NCI-H460 (cell line): ENCODE results near the gene COX17. TPM values are rescaled to one million over a fixed set of nuclear protein-coding genes. Genes with fewer than 3 reads are reported as not detected.

ENCODE experiments used
- DNase-seq: peaks from one replicate; pipeline ENCODE4 v3.0.0-alpha.2; 2016; ENCODE audit warnings: low read depth; ENCODE audit errors: extremely low read depth
- total RNA-seq: library from RNA; depleted of rRNA; stranded (reverse); fragments of >200 nt; shearing (Covaris generic); gene quantifications from 2 replicates; pipeline ENCODE4 v1.2.3, GENCODE V29; 2014

Gene COX17
- total RNA-seq, 1 experiment from 2014 or later, result 39.9 TPM

- DNase-seq, result no peak
These were observed 30.0 kb downstream of the COX17 start for GRCh38 chr3:119647171-119647570.

DNA sequence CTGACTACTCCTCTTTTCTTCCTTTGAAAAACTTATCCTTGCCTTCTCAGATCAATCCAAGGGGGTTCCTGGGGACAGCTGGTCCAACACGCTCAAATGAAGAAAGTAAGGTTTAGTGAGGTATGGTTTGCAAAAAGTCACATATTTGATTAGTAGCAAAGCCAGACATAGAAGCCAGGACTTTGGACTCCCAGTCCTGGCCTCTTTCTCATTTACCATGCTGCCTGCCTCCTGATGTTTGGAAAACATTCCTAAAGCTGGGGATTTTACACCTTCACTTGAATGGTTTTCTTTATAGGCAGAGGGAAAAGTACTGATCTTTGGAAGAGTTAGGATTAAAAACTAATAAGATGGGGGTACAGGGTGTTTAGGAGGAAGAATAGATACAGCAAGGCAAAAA lies 31.4 kb downstream of the COX17 start:
- DNase-seq, result no peak

GRCh38 chr3:119644481-119644880 lies 32.7 kb downstream of the COX17 start:
- no peak for DNase-seq

- DNase-seq, result no peak
These were observed 33.7 kb downstream of the COX17 start for GRCh38 chr3:119643528-119643927.

GRCh38 chr3:119642746-119643473 lies 34.3 kb downstream of the COX17 start:
- DNase-seq, result no peak

- DNase-seq, result no peak
These were observed 35.8 kb downstream of the COX17 start for GRCh38 chr3:119641416-119641815.

- no peak for DNase-seq
These were observed 37.5 kb downstream of the COX17 start for GRCh38 chr3:119639494-119640350.

DNA sequence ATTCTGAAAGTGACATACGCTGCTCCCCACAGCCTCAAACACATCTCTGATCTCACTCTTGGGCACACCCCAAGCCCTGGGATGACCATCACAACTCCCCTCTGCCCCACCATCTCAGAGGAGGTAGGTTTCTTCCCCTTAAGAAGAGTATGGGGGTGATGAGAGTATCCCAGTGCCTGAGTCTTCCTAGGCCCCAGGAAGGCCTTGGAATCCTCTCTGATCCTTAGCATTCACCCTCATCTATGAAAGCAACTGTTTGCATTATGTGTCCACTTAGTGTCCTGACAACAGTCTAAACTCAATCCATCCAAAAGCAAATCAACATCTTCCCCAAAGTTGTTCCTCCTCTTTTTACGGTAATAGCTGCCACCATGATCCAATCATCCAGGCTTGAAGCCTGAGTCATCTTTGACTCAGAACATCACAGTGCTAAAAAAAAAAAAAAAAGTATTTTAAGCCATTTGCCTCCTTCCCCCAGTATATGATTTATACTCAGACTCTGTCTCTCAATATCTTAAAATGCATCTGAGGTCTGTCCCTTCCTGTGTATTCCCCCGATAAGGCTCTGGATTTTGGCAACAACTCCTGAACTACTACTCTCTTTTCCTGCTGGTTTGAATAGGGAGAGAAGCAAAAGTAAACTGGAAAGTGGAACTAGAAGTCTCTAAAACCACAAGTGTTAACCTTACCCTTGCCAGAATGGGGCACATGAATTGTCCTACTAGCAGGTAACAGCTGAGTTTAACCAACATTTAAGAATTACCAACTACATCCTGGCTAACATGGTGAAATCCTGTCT lies 39.3 kb downstream of the COX17 start:
- no peak for DNase-seq

GRCh38 chr3:119636891-119637611 lies 40.2 kb downstream of the COX17 start:
- no peak for DNase-seq

DNA sequence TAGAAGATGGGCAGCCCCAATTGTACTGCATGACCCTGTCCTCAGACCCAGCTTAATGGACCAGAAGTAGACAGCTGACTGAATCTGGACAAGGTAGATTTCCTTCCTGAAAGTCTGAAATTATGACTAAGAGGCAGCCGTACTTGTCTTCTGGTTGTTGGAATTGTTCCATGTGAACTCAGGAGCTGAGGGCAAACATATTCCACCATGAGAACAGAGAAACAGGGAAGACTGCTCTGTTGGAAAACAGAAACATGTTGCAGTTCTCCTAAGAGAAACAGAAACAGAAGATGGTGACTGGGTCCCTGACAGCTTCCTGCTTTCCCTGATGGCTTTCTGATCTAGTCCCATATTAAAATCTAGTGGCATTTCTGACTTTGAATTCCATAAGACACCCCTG lies 41.0 kb downstream of the COX17 start:
- no peak for DNase-seq

DNA sequence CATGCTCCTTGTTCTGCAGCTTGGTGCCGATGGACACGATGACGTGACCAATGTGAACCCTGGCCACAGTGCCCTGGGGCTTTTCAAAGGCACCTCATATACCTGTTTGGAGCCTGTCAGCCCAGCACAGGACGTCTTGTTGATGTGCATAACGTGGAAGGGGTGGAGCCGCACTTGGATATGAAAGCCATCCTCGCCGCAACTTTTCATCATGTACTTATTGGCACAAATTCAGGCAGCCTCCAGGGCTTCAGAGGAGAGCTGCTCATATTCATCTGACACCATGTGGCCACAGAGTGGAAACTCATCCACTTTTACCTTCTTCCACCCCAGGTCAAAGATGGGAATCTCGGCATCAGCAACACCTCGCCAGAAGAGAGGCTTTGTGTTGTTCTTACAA lies 41.5 kb downstream of the COX17 start:
- DNase-seq, result no peak

- no peak for DNase-seq
These were observed 44.4 kb downstream of the COX17 start for GRCh38 chr3:119632829-119633228.

GRCh38 chr3:119632216-119632615 lies 45.0 kb downstream of the COX17 start:
- DNase-seq, result no peak

DNA sequence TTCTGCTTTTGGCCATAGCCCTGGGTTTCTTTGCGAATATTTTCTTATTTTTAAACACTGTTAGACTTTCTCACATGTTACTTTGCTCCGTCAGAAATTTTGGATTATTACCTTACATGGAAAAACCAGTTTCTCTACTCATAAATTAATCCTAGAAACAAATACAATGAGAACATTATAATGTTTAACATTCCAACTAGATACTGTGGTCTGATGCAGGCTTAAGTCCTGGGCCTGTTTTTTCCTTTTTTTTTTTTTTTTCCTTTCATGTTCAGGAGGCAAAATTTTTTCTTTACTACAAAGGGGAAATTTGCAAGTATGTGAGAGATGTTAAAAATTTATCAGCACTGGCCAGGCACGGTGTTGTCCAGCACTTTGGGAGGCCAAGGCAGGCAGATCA lies 45.7 kb downstream of the COX17 start:
- DNase-seq, result no peak

DNA sequence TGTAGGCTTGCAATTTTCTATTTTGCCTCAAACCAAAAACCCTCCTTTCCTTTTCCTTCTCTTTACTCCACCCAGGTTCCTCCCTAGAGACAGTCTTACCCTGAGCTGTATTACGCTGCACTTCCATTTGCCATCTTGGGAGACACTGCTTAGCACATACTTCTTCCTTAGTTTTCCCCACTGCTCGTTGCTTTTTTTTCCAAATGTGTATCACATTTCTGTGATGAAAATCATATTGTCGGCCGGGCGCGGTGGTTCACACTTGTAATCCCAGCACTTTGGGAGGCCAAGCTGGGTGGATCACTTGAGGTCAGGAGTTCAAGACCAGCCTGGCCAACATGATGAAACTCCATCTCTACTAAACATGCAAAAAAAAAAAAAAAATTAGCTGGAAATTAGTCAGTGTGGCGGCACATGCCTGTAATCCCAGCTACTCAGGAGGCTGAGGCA lies 46.3 kb downstream of the COX17 start:
- no peak for DNase-seq

GRCh38 chr3:119630128-119630879 lies 46.9 kb downstream of the COX17 start:
- no peak for DNase-seq

DNA sequence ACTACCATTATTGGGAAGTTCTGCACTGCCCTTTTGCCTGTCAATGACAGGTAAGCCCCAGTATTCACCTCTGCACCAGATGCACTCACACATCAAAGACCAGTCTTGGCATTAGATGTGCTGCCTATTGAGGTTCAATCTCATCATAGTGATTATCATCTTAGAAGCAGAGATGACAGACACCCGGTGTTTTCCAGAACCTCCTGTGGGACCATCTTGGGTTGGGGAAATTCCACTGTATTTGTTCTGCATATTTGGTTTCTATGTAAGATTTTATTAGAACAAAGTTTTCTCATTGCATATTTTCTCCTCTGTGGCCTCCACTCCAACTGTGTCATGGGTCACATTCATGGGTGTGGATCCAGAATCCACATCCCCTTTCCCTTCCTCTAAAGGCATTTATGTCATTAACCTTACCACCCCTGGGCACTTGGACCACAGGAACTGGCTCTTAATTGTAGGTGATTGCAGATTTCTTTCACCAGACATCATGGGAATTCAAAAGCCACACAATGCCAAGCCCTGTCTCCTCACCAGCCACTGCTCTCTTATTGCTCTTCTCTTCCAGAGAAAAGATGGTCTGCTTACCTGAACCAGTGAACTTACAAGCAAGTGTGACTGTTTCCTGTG lies 48.3 kb downstream of the COX17 start:
- no peak for DNase-seq

GRCh38 chr3:119628390-119628789 lies 48.8 kb downstream of the COX17 start:
- DNase-seq, result no peak

- no peak for DNase-seq
These were observed 49.7 kb downstream of the COX17 start for GRCh38 chr3:119627461-119627860.
